Measurements from ENCODE around the gene TEX29.

Gene TEX29

DNA sequence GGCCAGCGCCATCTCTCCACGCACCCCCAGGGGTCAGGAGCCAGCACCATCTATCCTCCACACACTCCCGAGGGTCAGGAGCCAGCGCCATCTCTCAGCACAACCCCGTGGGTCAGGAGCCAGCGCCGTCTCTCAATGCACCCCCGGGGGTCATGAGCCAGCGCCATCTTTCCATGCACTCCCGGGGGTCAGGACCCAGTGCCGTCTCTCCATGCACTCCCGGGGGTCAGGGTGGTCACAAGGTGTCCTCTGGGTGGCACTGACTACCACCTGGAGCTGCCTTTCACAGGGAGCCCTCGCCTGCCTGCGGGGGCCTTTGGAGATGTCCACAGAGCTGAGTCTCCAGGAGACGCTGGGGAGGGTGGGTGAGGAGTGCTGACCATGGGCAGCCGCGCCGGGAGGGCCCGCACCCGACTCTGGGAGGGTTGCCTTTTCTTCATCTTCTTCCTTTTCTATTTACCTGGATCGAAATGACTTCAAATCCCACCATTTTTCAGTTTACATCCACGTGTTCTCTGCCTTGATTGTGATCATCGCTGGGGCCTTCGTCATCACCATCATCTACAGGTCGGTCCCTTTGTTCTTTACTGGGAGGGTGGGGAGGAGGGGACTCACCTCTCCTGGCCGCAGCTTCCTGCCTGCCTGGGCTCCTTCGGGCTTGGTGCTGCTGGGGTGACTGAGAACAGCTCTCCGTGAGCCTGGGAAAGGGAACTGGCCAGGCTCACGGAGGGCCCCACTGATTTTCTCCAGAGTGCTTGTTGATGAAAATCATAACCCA, 19.1 kb downstream of the TEX29 start:
- no peak for DNase-seq (ENCODE audit: low read depth in 2 of 2)

- DNase-seq (ENCODE audit: low read depth in 2 of 2), result no peak
These were observed 21.4 kb downstream of the TEX29 start for GRCh38 chr13:111341886-111342285.

DNA sequence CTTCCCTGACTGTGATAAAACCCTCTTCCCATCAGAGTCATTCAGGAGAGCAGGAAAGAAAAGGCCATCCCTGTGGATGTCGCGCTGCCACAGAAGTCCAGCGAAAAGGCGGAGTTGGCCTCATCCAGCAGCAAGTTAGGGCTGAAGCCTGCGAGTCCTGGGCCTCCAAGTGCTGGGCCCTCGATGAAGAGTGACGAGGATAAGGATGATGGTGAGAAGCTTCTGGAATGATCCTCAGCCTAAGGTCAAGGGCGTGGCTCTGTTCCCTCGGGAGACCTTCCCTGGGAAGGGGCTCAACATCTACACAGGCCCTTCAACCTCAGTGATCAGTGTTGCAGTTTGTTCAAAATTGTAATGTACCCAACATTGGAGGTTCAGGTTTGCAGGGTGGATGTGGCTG, 22.3 kb downstream of the TEX29 start:
- no peak for DNase-seq (ENCODE audit: low read depth in 2 of 2)

GRCh38 chr13:111343186-111343805, 22.9 kb downstream of the TEX29 start:
- no peak for DNase-seq (ENCODE audit: low read depth in 2 of 2)

- no peak for DNase-seq (ENCODE audit: low read depth in 2 of 2)
These were observed 24.2 kb downstream of the TEX29 start for GRCh38 chr13:111344471-111345191.

GRCh38 chr13:111345682-111346081, 25.2 kb downstream of the TEX29 start:
- DNase-seq (ENCODE audit: low read depth in 2 of 2), result no peak

- DNase-seq (ENCODE audit: low read depth in 2 of 2), result no peak
These were observed 25.7 kb downstream of the TEX29 start for GRCh38 chr13:111346101-111346680.

DNA sequence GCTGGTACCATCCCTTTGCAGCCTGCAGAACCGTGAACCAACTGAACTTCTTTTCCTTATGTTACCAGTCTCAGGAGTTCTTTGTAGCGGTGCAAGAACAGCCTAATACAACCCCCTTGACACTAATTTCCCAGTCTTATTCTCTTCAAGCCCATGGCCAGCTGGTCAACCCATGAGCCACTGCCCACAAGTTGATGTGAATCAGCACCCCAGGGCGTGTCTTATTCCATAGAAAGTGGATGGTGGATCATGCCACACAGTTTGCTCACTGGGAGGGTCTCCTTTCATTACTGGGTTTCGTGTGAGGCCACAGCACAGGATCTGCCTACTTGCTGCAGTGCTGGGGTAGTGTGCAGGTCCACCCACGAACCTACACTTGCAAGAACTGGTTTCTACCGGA, 27.0 kb downstream of the TEX29 start:
- DNase-seq (ENCODE audit: low read depth in 2 of 2), result no peak

GRCh38 chr13:111353508-111353907, 33.1 kb downstream of the TEX29 start:
- DNase-seq (ENCODE audit: low read depth in 2 of 2), result no peak

DNA sequence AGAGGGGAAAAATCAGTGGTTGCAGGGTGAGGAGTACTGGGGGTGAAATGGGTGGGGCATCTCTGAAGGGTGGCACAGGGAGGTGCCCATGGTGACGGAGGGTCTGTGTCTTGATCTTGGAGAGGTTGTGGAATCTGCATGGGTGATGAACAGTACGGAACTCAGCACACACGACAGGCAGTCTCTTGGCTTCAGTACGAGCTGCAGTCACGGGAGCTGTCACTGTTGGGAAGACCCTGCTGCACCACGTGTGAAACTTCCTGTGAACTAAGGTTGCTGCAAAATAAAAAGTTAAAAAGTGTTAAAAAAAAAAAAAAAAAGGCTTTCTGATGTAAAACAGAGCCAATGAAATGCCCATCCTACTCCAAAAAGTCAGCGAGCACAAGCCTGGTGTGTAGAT, 34.3 kb downstream of the TEX29 start:
- DNase-seq (ENCODE audit: low read depth in 2 of 2), result no peak

DNA sequence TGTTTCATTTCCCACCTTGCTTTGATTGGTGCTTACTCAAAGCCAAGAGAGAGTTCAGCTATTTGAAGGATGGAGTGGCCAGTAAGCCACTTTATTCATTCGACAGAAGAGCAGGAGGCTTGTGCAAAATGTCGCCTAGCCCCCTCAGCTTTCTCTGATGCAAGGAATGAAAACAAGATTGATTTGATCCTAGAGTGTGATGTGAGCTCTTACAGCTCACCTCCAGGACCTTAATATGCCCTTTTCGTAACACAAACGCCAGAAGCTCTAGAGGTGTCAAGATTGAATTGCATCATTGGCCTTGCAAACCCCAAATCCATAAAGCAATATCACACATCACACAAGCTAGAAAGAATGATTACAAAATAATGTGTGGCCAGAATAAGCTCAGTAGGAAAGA, 36.4 kb downstream of the TEX29 start:
- DNase-seq (ENCODE audit: low read depth in 2 of 2), result no peak

DNA sequence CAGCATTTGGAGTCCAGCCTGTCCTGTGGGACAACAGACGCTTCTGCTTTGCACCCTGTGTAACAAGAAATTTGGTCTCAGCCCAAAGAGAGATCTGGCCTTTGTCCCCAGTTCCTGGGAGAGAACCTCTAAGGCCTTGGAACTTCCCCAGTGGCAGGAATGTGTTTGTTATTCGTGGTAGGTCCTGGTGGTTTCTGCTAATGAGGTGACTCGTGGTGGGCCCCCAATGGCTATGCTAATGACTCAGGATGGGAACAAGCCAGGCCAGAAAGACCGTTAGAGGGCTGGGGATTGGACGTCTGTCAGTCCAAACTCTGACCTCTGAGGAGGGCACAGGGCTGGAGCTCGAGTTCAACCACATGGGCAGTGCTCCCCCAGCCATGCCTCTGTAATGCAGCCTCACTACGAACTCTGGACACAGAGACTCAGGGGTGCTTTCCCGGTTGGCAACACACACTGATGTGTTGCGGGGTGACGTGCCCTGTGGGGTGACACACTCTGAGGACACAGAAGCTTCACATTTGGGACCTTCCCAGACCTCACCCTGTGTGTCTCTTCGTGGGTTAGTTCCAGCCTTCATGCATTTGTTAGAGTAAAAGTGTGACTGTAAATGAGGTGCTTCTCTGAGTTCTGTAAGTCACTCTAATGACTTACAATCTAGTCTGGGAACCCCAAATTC, 38.9 kb downstream of the TEX29 start:
- no peak for DNase-seq (ENCODE audit: low read depth in 2 of 2)

DNA sequence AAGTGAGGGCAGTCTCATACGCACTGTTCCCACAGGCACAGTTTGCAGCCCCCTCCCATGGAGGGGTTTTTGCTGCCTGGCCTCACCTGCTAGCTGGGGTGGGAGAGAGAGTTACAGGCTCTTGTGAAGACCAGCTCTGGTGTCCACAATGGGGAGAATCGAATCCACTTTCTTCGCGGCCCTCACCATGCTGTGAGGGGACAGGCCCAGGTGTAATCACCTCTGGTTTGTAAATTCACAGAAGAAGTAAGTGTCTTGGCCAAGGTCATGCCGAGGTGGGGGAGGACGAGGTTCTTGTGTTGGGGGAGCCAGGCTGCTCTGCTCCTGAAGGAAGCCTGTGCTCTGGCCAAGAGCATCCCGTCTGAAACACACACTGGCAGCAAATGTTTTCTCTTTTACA, 39.5 kb downstream of the TEX29 start:
- no peak for DNase-seq (ENCODE audit: low read depth in 2 of 2)

GRCh38 chr13:111360452-111360851, 40.0 kb downstream of the TEX29 start:
- no peak for DNase-seq (ENCODE audit: low read depth in 2 of 2)

DNA sequence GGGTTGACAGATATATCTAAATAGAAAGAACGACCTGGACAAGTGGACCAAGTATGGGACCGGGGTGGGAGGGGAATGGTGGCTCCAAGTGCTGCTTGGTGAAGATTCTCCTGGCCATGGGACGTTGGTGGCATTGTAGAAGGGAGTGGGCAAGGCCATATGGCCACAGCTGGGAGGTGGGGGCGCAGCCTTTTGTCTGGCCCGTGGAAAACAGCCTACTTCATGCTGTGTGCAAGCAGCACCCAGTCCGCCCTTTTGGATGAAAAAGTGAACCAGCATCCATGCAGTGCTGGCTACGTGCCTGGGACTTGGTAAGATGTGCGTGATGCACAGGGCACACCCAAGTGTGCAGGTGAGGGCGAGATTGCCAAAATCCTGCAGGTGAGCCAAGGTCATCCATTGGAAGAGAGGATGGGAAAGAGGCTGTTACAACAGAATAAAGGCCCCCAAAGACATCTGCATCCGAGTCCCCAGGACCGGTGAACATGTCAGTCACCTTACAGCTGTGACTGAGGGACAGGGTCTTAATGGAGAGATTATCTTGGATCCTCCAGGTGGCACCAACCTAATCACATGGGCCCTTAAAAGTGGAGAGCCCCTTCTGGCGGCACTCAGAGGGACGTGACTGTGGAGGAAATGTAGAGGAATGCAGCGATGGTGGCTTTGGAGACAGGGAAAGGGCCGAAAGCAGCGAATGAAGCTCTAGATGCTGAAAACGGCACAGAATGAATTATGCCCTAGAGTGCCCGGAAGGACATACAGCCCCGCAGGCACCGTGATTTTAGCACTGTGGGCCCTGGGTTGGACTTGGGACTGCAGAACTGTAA, 40.8 kb downstream of the TEX29 start:
- DNase-seq (ENCODE audit: low read depth in 2 of 2), result no peak

DNA sequence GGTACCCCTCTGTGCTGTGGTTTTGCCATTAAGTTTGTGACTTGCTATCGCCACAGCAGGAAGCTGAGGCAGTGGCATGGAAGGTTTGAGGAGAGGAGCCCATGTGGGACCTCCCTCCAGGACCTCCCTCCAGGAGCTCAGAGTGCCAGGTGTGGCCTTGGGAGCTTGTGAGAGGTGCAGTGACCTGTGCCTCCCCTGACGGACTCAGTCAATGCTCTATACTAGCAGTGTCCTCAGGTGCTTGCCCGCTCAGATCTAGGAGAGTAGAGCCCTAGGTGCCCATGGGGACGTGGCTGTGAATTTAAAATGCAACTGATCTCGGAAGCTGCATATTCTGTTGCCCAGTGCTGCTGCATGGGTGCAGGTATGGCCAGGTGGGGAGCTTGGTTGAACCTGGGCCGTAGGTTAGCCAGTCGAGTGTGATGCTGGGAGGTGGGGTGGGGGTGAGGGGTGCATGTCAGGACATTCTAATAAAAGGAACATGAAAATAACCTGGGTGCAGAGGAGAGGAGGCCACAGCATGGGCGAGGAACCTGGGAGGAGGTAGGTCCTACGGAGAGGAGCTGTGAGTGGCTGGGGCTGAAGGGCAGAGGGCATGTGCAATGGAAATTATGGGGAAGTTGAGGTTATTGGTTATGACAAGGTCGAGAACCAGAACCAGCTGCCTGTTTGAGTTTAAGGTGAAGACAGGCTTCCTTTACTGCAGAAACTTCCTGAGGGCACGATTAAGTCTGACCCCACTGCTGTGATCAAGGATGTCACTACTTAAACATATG, 41.6 kb downstream of the TEX29 start:
- DNase-seq (ENCODE audit: low read depth in 2 of 2), result no peak

- DNase-seq (ENCODE audit: low read depth in 2 of 2), result no peak
These were observed 42.7 kb downstream of the TEX29 start for GRCh38 chr13:111363121-111363520.

- DNase-seq (ENCODE audit: low read depth in 2 of 2), result no peak
These were observed 43.1 kb downstream of the TEX29 start for GRCh38 chr13:111363591-111363990.

DNA sequence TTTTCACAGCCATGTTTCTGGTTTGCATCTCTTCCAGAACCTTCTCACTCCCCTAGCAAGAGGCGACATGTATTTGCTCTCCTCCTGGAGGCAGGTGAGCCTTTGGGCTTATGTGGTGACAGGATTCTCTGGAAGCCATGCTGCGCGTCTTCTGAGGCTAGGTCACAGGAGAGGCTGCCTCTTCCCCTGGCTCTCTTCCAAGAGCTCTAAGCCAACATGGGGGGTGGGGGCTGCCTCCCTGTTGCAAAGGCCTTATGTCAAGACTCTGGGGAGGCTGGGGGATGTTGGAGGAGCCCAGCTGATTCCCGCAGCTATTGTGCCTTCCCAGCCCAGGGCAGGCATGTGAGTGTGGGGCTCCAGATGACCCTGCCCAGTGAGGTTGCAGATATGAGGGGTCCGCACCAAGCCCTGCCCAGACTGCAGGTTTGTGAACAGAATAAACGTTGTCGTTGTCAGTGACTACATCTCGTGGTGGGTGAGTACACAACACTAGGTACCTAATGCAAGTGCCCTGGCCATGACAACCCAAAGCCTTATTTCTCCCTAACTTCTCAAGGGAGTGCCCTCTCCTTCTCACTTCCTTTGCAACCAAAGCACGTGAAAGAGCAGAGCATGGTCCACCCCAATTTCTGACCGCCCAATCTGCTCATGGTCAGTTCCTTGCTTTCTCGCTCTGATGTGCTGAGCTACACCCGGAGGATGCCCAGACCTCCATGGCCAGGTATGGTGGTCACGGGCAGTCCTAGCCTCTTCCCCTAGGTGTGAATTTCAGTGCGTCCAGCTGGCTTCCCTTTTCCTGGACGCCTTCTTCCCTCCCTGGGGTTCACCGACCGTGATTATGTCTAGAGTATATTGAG, 44.9 kb downstream of the TEX29 start:
- no peak for DNase-seq (ENCODE audit: low read depth in 2 of 2)
